ENCODE data around the gene GORAB. TPM values are rescaled to one million over a fixed set of nuclear protein-coding genes. Genes with fewer than 3 reads are reported as not detected.

The GORAB gene
- total and polyA plus RNA-seq, 2 of the 8 experiments (the other 6 are each of a cell fraction or from before 2014, with no cell fraction given): 4.0 to 9.6 TPM

DNA sequence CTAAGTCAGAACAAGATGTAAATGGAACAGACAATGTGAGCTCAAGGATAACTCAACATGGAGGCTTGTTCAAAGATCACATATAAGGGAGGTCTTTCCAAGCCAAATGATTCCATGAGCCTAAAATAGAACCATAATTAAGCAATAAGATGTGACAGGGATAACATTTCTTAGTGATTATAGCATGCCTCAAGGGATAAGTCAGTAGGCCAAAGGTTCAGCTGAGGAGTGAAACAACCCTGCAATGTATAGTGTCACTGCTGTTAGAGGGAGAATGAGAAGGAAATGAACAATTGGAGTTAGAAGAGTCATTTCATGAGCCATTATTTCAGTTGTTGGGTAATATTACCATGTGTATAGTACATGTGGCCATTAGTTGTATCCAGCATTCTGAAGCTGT, 25.0 kb downstream of the GORAB start (continued):
- TF ChIP-seq USF2 (IDR thresholded peaks at IDR 0.05; ENCODE audit: low read length) (no peak), CHD2 (IDR thresholded peaks at IDR 0.05; ENCODE audit: low read length) (no peak), MAX (IDR thresholded peaks at IDR 0.05) (no peak), SIX5 (IDR thresholded peaks at IDR 0.05; ENCODE audit: low read depth, low read length) (no peak), TBP (IDR thresholded peaks at IDR 0.05; ENCODE audit: low read depth, low read length) (no peak)

Measured in H1 (cell line).